Activated CD4-positive, alpha-beta memory T cell treated with anti-CD3 and anti-CD28 coated beads for 36 hours (primary cell): ENCODE data around the gene TMEM217. TPM values are rescaled to one million over a fixed set of nuclear protein-coding genes. Genes with fewer than 3 reads are reported as not detected.

Source experiments
- CTCF ChIA-PET: fragments of 350-600 bp; sonication (Branson Sonifier 250); formaldehyde crosslinking; loops from one replicate; lab custom pipeline; 2021; ENCODE audit warnings: antibody characterized with exemption, inconsistent platforms; lab: Charles Lee
- POLR2A ChIA-PET: fragments of 350-600 bp; sonication (Branson Sonifier 250); formaldehyde crosslinking; loops from one replicate; lab custom pipeline; 2021; ENCODE audit warnings: antibody characterized with exemption; lab: Charles Lee
- DNase-seq: peaks from one replicate; pipeline ENCODE4 v3.0.0-alpha.2; 2020
- H3K27ac Mint-ChIP-seq: one replicate; pipeline ENCODE4 v1.8.0; 2021; ENCODE audit warnings: mixed read lengths
- H3K27me3 Mint-ChIP-seq: one replicate; pipeline ENCODE4 v1.8.0; 2021; ENCODE audit warnings: mixed read lengths
- H3K36me3 Mint-ChIP-seq: one replicate; pipeline ENCODE4 v1.8.0; 2021; ENCODE audit warnings: mixed read lengths
- H3K4me1 Mint-ChIP-seq: one replicate; pipeline ENCODE4 v1.8.0; 2021; ENCODE audit warnings: low read depth, mixed read lengths
- H3K4me3 Mint-ChIP-seq: one replicate; pipeline ENCODE4 v1.8.0; 2021; ENCODE audit warnings: mild to moderate bottlenecking, mixed read lengths
- H3K9me3 Mint-ChIP-seq: one replicate; pipeline ENCODE4 v1.8.0; 2021; ENCODE audit warnings: mixed read lengths
- intact Hi-C: fragments of 100-400 bp; cut with micrococcal nuclease; formaldehyde crosslinking; loops from one replicate; pipeline ENCODE4 v1.15.1; 2023
- total RNA-seq, 2 experiments: library from RNA; stranded (reverse); gene quantifications; one replicate each; pipeline ENCODE4 v1.2.3, GENCODE V29; 2021

The TMEM217 gene
- total RNA-seq, 2 experiments from 2014 or later = 2.2 to 3.3 TPM

DNA sequence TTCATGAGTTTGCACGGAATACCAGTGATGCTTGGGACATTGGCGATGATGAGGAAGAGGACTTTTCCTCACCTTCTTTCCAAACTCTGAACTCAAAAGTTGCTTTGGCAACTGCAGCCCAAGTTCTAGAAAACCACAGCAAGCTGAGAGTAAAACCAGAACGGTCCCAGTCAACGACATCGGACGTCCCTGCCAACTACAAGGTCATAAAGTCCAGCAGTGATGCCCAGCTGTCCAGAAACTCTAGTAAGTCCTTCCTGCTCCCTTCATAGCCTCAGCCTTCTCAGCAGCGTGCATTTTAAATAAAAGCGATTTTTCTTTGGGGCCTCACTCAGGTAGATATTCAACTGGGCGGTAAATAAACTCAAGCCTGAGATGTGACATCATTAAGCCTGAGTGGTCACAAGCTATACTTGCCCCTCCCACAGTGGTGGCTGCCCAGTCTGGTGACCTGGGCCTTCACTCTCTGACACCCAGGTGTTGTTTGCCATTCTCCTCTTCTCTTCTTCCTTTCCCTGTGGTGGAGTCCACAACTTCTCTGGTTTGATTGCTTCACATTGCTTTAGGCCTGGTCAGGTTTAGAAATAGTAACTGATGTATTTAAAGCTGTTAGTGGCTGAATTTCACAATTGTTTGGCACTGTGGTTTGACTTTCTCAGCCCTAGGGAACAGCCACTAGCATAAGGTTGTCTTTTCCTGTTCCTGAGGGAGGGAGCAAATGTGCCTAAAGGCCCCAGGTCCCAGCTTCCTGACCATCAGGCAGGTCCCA, 21.6 kb upstream of the TMEM217 start:
- DNase-seq = no peak
- Mint-ChIP-seq H3K27ac (no peak overlapping the region), H3K9me3 (no peaks in the 10 kb centered on the region), H3K36me3 (peaks cover 23% of the 10 kb centered on the region), H3K27me3 (no peaks in the 10 kb centered on the region), H3K4me3 (no peak overlapping the region), H3K4me1 (peaks cover 17% of the 10 kb centered on the region)
- CTCF ChIA-PET = no interaction called here
- POLR2A ChIA-PET = interaction anchor here (0.6 kb wide), 1 partner anchor 41 kb away, joined by 9 read pairs; no protein-coding TSS in a partner anchor
- intact Hi-C loops = no loop called here

- Mint-ChIP-seq H3K4me3 (no peak overlapping the region), H3K9me3 (no peaks in the 10 kb centered on the region), H3K36me3 (peaks cover 19% of the 10 kb centered on the region), H3K4me1 (peaks cover 37% of the 10 kb centered on the region), H3K27ac (no peak overlapping the region), H3K27me3 (no peaks in the 10 kb centered on the region)
- ChIA-PET POLR2A (no interaction called here), CTCF (interaction anchor here (0.6 kb wide), 2 partner anchors 377 to 392 kb away, joined by 4 read pairs; no protein-coding TSS in a partner anchor)
- intact Hi-C loops = no loop called here
- DNase-seq = no peak
These were observed 19.1 kb upstream of the TMEM217 start for GRCh38 chr6:37277001-37277409.

DNA sequence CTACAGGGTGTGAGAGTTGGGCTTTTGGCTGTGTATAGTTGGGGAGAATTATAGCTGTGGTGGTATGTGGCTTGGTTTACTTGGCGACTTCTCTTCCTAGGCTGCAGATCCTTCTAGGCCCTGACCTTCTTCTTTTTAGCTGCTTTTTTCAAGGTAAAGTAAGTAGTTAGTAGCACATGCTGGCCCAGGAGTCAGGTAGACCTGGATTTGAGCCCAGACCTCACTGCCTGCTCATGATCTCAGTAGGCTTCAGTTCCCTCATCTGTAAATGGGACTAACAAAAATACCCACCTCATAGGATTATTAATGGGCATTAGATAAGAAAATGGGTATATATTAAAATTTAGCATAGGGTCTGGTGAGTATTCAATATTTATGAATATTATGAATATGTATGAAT, 17.4 kb upstream of the TMEM217 start:
- Mint-ChIP-seq H3K27ac (no peak overlapping the region), H3K4me3 (no peak overlapping the region), H3K4me1 (peaks cover 43% of the 10 kb centered on the region), H3K9me3 (no peaks in the 10 kb centered on the region), H3K36me3 (peaks cover 24% of the 10 kb centered on the region), H3K27me3 (no peaks in the 10 kb centered on the region)
- DNase-seq = no peak
- ChIA-PET POLR2A (no interaction called here), CTCF (no interaction called here)
- intact Hi-C loops = no loop called here

- Mint-ChIP-seq H3K36me3 (peaks cover 20% of the 10 kb centered on the region), H3K27me3 (no peaks in the 10 kb centered on the region), H3K9me3 (no peaks in the 10 kb centered on the region), H3K4me1 (peaks cover 43% of the 10 kb centered on the region), H3K27ac (peak overlapping the region; percentile 70), H3K4me3 (no peak overlapping the region)
- POLR2A ChIA-PET = interaction anchor here (0.6 to 1.3 kb wide), 2 partner anchors 12 to 16 kb away, joined by 3 read pairs; partner anchors contain the start of genes TBC1D22B and TMEM217
- CTCF ChIA-PET = interaction anchor here (0.5 to 1.6 kb wide), 3 partner anchors 8 to 256 kb away, joined by 3 read pairs; no protein-coding TSS in a partner anchor
- intact Hi-C loops = loop anchor here (2.0 kb wide), 2 partner anchors 15 to 17 kb away; partner anchors contain the start of gene TMEM217
- DNase-seq = no peak
These were observed 15.7 kb upstream of the TMEM217 start for GRCh38 chr6:37273690-37274089.

GRCh38 chr6:37272834-37273566, 15.1 kb upstream of the TMEM217 start:
- ChIA-PET CTCF (interaction anchor here (1.2 to 1.6 kb wide), 2 partner anchors 11 to 255 kb away, joined by 3 read pairs; no protein-coding TSS in a partner anchor), POLR2A (interaction anchor here (1.3 kb wide), 1 partner anchor 12 kb away, joined by 3 read pairs; no protein-coding TSS in a partner anchor)

DNA sequence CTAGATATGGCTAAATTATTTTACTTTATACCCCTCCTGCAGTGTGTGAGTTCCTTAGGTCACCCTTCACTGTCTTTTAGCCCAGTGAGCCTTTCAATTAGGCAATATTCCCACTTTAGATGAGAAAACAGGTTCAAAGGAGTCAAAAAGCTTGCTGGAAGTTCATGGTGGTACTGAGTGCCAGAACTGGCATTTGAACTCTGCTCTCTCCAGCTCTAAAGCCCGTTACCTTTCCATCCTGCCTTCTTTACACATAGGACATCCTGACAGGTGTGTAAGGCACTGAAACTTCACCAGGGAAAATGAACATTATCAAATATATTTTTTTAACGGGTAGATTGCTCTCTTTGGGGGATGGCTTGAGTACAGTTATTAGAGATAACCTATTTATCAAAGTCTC, 11.2 kb upstream of the TMEM217 start:
- H3K27me3 Mint-ChIP-seq = no peaks in the 10 kb centered on the region
- peaks cover 41% of the 10 kb centered on the region for H3K4me1 Mint-ChIP-seq
- no peak for DNase-seq
- no peak overlapping the region for H3K27ac Mint-ChIP-seq
- no peak overlapping the region for H3K4me3 Mint-ChIP-seq
- POLR2A ChIA-PET = no interaction called here
- H3K36me3 Mint-ChIP-seq = peaks cover 11% of the 10 kb centered on the region
- intact Hi-C loops = no loop called here
- H3K9me3 Mint-ChIP-seq = no peaks in the 10 kb centered on the region
- CTCF ChIA-PET = no interaction called here

More at GRCh38 chr6:37272834-37273566, 15.1 kb upstream of the TMEM217 start:
- Mint-ChIP-seq H3K27me3 (no peaks in the 10 kb centered on the region), H3K4me1 (peaks cover 45% of the 10 kb centered on the region), H3K36me3 (peaks cover 20% of the 10 kb centered on the region), H3K4me3 (peak overlapping the region; percentile 36), H3K27ac (peak overlapping the region; percentile 70), H3K9me3 (no peaks in the 10 kb centered on the region)
- DNase-seq = peak; percentile 31
- intact Hi-C loops = loop anchor here (2.0 kb wide), 2 partner anchors 14 to 18 kb away; partner anchors contain the start of gene TMEM217

GRCh38 chr6:37265860-37266259, 7.9 kb upstream of the TMEM217 start:
- Mint-ChIP-seq H3K9me3 (no peaks in the 10 kb centered on the region), H3K27me3 (no peaks in the 10 kb centered on the region), H3K27ac (no peak overlapping the region), H3K4me1 (peaks cover 43% of the 10 kb centered on the region), H3K4me3 (no peak overlapping the region), H3K36me3 (peaks cover 7% of the 10 kb centered on the region)
- intact Hi-C loops = no loop called here
- no peak for DNase-seq
- CTCF ChIA-PET = interaction anchor here (0.7 kb wide), 1 partner anchor 8 kb away, joined by 3 read pairs; no protein-coding TSS in a partner anchor
- POLR2A ChIA-PET = no interaction called here

- no peak for DNase-seq
- Mint-ChIP-seq H3K36me3 (peaks cover 2% of the 10 kb centered on the region), H3K27me3 (no peaks in the 10 kb centered on the region), H3K4me1 (peaks cover 48% of the 10 kb centered on the region), H3K4me3 (no peak overlapping the region), H3K27ac (no peak overlapping the region), H3K9me3 (no peaks in the 10 kb centered on the region)
- ChIA-PET POLR2A (no interaction called here), CTCF (interaction anchor here (1.2 kb wide), 1 partner anchor 50 kb away, joined by 3 read pairs; no protein-coding TSS in a partner anchor)
- intact Hi-C loops = no loop called here
These were observed 7.1 kb upstream of the TMEM217 start for GRCh38 chr6:37265001-37265400.

DNA sequence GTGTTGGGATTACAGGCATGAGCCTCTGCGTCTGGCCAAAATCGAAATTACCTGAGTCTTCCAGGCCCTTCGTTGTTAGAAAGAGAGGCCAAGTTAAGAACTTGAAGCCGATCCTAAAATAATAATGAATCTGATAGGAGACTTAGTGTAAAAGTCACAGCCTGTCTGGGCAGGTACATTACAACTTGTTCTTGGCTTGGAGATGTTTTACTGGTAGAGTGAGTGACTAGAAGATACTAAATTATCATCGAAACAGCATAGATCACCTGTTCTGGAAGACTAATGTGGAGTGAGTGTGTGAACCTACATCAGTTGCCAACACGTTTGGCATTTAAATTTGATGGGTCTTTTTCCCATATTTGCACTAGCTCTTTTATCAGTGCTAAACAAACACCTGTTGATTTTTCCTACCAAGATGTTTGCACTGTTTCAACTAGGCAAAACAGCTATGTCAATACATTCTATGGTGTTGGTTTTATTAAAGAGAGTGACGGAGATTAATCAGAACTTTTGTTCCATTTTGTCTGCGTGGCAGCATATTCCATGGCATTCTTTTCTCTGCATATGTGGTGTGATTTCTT, 4.6 kb upstream of the TMEM217 start:
- H3K27ac Mint-ChIP-seq = no peak overlapping the region
- H3K27me3 Mint-ChIP-seq = no peaks in the 10 kb centered on the region
- ChIA-PET POLR2A (no interaction called here), CTCF (interaction anchor here (0.8 kb wide), 1 partner anchor 63 kb away, joined by 5 read pairs; no protein-coding TSS in a partner anchor)
- peaks cover 59% of the 10 kb centered on the region for H3K4me1 Mint-ChIP-seq
- H3K9me3 Mint-ChIP-seq = no peaks in the 10 kb centered on the region
- H3K36me3 Mint-ChIP-seq = peaks cover 2% of the 10 kb centered on the region
- intact Hi-C loops = no loop called here
- H3K4me3 Mint-ChIP-seq = no peak overlapping the region
- DNase-seq = no peak

DNA sequence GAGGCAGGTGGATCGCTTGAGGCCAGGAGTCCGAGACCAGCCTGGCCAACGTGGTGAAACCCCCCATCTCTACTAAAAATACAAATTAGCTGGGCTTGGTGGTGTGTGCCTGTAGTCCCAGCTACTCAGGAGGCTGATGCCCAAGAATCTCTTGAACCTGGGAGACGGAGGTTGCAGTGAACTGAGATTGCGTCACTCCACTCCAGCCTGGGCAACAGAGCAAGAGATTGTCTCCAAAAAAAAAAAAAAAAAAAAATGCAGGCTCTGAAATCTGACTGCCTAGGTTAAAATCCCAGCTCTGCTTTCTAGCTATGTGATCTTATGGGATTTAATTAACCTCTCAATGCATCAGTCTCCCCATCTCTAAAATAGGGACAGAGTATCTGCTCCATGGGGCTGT, 3.3 kb upstream of the TMEM217 start:
- CTCF ChIA-PET = interaction anchor here (1.2 kb wide), 1 partner anchor 12 kb away, joined by 3 read pairs; no protein-coding TSS in a partner anchor
- H3K27me3 Mint-ChIP-seq = no peaks in the 10 kb centered on the region
- intact Hi-C loops = no loop called here
- no peak overlapping the region for H3K4me3 Mint-ChIP-seq
- peaks cover 69% of the 10 kb centered on the region for H3K4me1 Mint-ChIP-seq
- POLR2A ChIA-PET = interaction anchor here (0.6 to 0.9 kb wide), 5 partner anchors 12 to 41 kb away, joined by 3 to 5 read pairs (median 3); no protein-coding TSS in a partner anchor
- H3K9me3 Mint-ChIP-seq = no peaks in the 10 kb centered on the region
- H3K36me3 Mint-ChIP-seq = peaks cover 2% of the 10 kb centered on the region
- H3K27ac Mint-ChIP-seq = no peak overlapping the region
- DNase-seq = no peak

GRCh38 chr6:37260444-37260843, 2.5 kb upstream of the TMEM217 start:
- intact Hi-C loops = loop anchor here (1.0 kb wide), 4 partner anchors 20 to 91 kb away; no protein-coding TSS in a partner anchor
- no peaks in the 10 kb centered on the region for H3K27me3 Mint-ChIP-seq
- H3K27ac Mint-ChIP-seq = peak overlapping the region; percentile 69
- peaks cover 67% of the 10 kb centered on the region for H3K4me1 Mint-ChIP-seq
- peak; percentile 36 for DNase-seq
- no peak overlapping the region for H3K4me3 Mint-ChIP-seq
- CTCF ChIA-PET = no interaction called here
- POLR2A ChIA-PET = interaction anchor here (1.0 to 3.4 kb wide), 2 partner anchors 18 to 20 kb away, joined by 3 to 19 read pairs; no protein-coding TSS in a partner anchor
- H3K36me3 Mint-ChIP-seq = peaks cover 2% of the 10 kb centered on the region
- no peaks in the 10 kb centered on the region for H3K9me3 Mint-ChIP-seq
